ENCODE measurements around the gene HOXA13. TPM values are rescaled to one million over a fixed set of nuclear protein-coding genes. Genes with fewer than 3 reads are reported as not detected.

Gene HOXA13
- total RNA-seq, 1 experiment from 2014 or later: 0.35 TPM

- Histone ChIP-seq H4K20me1 (ENCODE audit: insufficient read depth) (no peaks in the 10 kb centered on the region), H3K9me3 (ENCODE audit: insufficient read depth, low read depth) (no peaks in the 10 kb centered on the region), H3K4me1 (replicated peaks; ENCODE audit: insufficient read depth) (no peaks in the 10 kb centered on the region), H3K36me3 (ENCODE audit: low read depth) (no peaks in the 10 kb centered on the region), H3K4me3 (no peak overlapping the region), H2AFZ (no peak overlapping the region), H3K27ac (no peak overlapping the region), H3K9me2 (ENCODE audit: insufficient read depth) (no peaks in the 10 kb centered on the region), H3F3A (ENCODE audit: insufficient read depth, low read depth) (peaks cover 12% of the 10 kb centered on the region; the same call in 1 of the 2 replicates), H3K4me2 (no peak overlapping the region), H3K79me2 (ENCODE audit: low read depth) (no peaks in the 10 kb centered on the region), H3K27me3 (ENCODE audit: insufficient read depth, low read depth) (no peaks in the 10 kb centered on the region)
- DNase-seq: no peak
- POLR2A ChIA-PET (ENCODE audit: unreplicated experiment): no interaction called here
- TF ChIP-seq CTCF (conservative IDR thresholded peaks at IDR 0.05): no peak
- no peak for TF ChIP-seq EZH2 (IDR thresholded peaks at IDR 0.05; ENCODE audit: low read depth)
- no TSS peak for BruUV-seq (replicated peaks)
- CTCF ChIA-PET: no interaction called here
- intact Hi-C loops (cut with micrococcal nuclease; ENCODE audit: unreplicated experiment): no loop called here
These were observed 22.0 kb downstream of the HOXA13 start for GRCh38 chr7:27177795-27178320.

GRCh38 chr7:27176962-27177794 is 22.7 kb downstream of the HOXA13 start:
- BruUV-seq (replicated peaks): no TSS peak
- TF ChIP-seq EZH2 (IDR thresholded peaks at IDR 0.05; ENCODE audit: low read depth) (no peak), CTCF (conservative IDR thresholded peaks at IDR 0.05) (no peak)
- H3K4me3 ChIP-seq: no peak overlapping the region
- ChIA-PET POLR2A (ENCODE audit: unreplicated experiment) (no interaction called here), CTCF (interaction anchor here (0.6 to 1.0 kb wide), 2 partner anchors 19 to 320 kb away, joined by 3 read pairs; no protein-coding TSS in a partner anchor)
- H2AFZ ChIP-seq: no peak overlapping the region
- H3K36me3 ChIP-seq (ENCODE audit: low read depth): no peaks in the 10 kb centered on the region
- H3K9me3 ChIP-seq (ENCODE audit: insufficient read depth, low read depth): no peaks in the 10 kb centered on the region
- H3K9me2 ChIP-seq (ENCODE audit: insufficient read depth): no peaks in the 10 kb centered on the region
- no peaks in the 10 kb centered on the region for H3K4me1 ChIP-seq (replicated peaks; ENCODE audit: insufficient read depth)
- H3F3A ChIP-seq (ENCODE audit: insufficient read depth, low read depth): peaks cover 12% of the 10 kb centered on the region; the same call in 1 of the 2 replicates
- no peaks in the 10 kb centered on the region for H4K20me1 ChIP-seq (ENCODE audit: insufficient read depth)
- no peak for DNase-seq
- H3K79me2 ChIP-seq (ENCODE audit: low read depth): no peaks in the 10 kb centered on the region
- H3K27me3 ChIP-seq (ENCODE audit: insufficient read depth, low read depth): no peaks in the 10 kb centered on the region
- H3K27ac ChIP-seq: no peak overlapping the region
- H3K4me2 ChIP-seq: no peak overlapping the region
- intact Hi-C loops (cut with micrococcal nuclease; ENCODE audit: unreplicated experiment): no loop called here

DNA sequence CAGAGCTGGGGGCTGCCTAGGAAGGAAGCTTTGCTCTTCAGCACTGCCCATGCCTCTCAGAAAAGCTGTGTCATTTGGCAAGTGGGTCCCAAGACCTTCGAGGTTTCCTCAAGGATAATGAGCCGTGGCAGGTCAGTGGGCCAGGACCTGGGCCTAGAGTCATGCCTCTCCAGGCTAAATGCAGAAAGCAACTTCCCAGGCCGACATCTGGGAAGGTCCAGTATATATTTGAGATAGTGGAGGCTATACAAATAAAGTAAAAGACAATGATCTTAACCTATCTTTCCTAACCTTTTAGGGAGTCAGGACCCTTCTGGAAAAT is 23.4 kb downstream of the HOXA13 start:
- intact Hi-C loops (cut with micrococcal nuclease; ENCODE audit: unreplicated experiment): no loop called here
- H3F3A ChIP-seq (ENCODE audit: insufficient read depth, low read depth): peaks cover 12% of the 10 kb centered on the region; the same call in 1 of the 2 replicates
- no peaks in the 10 kb centered on the region for H3K79me2 ChIP-seq (ENCODE audit: low read depth)
- TF ChIP-seq EZH2 (IDR thresholded peaks at IDR 0.05; ENCODE audit: low read depth) (no peak), CTCF (conservative IDR thresholded peaks at IDR 0.05) (no peak)
- no peaks in the 10 kb centered on the region for H3K4me1 ChIP-seq (replicated peaks; ENCODE audit: insufficient read depth)
- no TSS peak for BruUV-seq (replicated peaks)
- H3K27me3 ChIP-seq (ENCODE audit: insufficient read depth, low read depth): no peaks in the 10 kb centered on the region
- no peaks in the 10 kb centered on the region for H4K20me1 ChIP-seq (ENCODE audit: insufficient read depth)
- H3K4me3 ChIP-seq: no peak overlapping the region
- no peak overlapping the region for H2AFZ ChIP-seq
- H3K4me2 ChIP-seq: no peak overlapping the region
- no peak for DNase-seq
- POLR2A ChIA-PET (ENCODE audit: unreplicated experiment): no interaction called here
- CTCF ChIA-PET: interaction anchor here (0.6 to 1.0 kb wide), 3 partner anchors 20 to 320 kb away, joined by 3 to 8 read pairs (median 3); no protein-coding TSS in a partner anchor
- no peaks in the 10 kb centered on the region for H3K9me2 ChIP-seq (ENCODE audit: insufficient read depth)
- H3K9me3 ChIP-seq (ENCODE audit: insufficient read depth, low read depth): no peaks in the 10 kb centered on the region
- no peak overlapping the region for H3K27ac ChIP-seq
- no peaks in the 10 kb centered on the region for H3K36me3 ChIP-seq (ENCODE audit: low read depth)
